ENCODE measurements around the gene ADGRA3. TPM values are rescaled to one million over a fixed set of nuclear protein-coding genes. Genes with fewer than 3 reads are reported as not detected.

ADGRA3 gene
- total RNA-seq, 4 donors from 2014 or later = 99.1 to 117 (median 109) TPM

- Histone ChIP-seq H3K4me3 (replicated peaks in 1 of 3) (no peak overlapping the region), H3K4me1 (peaks cover 23 to 26% of the 10 kb centered on the region in 2 donors), H3K27me3 (no peaks in the 10 kb centered on the region), H3K9me3 (no peaks in the 10 kb centered on the region), H3K27ac (no peak overlapping the region), H3K36me3 (no peaks in the 10 kb centered on the region)
- WGBS, 2 donors = 76 to 82% methylated on average over 5 of the region's 5 CpGs
- no peak for DNase-seq
- intact Hi-C loops (cut with DNase I) = no loop called here
- TF ChIP-seq CTCF (IDR thresholded peaks at IDR 0.05) (no peak), POLR2A (IDR thresholded peaks at IDR 0.05) (no peak)
Observed at GRCh38 chr4:22490718-22491315, 25.0 kb downstream of the ADGRA3 start.

- Histone ChIP-seq H3K4me1 (peaks cover 26 to 28% of the 10 kb centered on the region in 2 donors), H3K27me3 (no peaks in the 10 kb centered on the region), H3K9me3 (no peaks in the 10 kb centered on the region), H3K36me3 (no peaks in the 10 kb centered on the region), H3K27ac (no peak overlapping the region), H3K4me3 (replicated peaks in 1 of 3) (no peak overlapping the region)
- DNase-seq = no peak
- TF ChIP-seq CTCF (IDR thresholded peaks at IDR 0.05) (no peak), POLR2A (IDR thresholded peaks at IDR 0.05) (no peak)
- intact Hi-C loops (cut with DNase I) = no loop called here
- 76 to 96% methylated on average over 1 of the region's 1 CpG for WGBS, 2 donors
Observed at GRCh38 chr4:22488106-22488505, 27.8 kb downstream of the ADGRA3 start.

- intact Hi-C loops (cut with DNase I) = no loop called here
- Histone ChIP-seq H3K27me3 (no peaks in the 10 kb centered on the region), H3K36me3 (no peaks in the 10 kb centered on the region), H3K9me3 (no peaks in the 10 kb centered on the region), H3K4me3 (replicated peaks in 1 of 3) (no peak overlapping the region), H3K27ac (no peak overlapping the region), H3K4me1 (peaks cover 26 to 28% of the 10 kb centered on the region in 2 donors)
- no peak for DNase-seq
- TF ChIP-seq POLR2A (IDR thresholded peaks at IDR 0.05) = no peak
- WGBS, 2 donors = 63 to 67% methylated on average over 5 of the region's 5 CpGs
Observed at GRCh38 chr4:22487328-22487727, 28.5 kb downstream of the ADGRA3 start.

- DNase-seq = no peak
- peaks cover 23 to 27% of the 10 kb centered on the region in 2 donors for H3K4me1 ChIP-seq
- 78 to 82% methylated on average over 4 of the region's 4 CpGs for WGBS, 2 donors
- no peaks in the 10 kb centered on the region for H3K36me3 ChIP-seq
- no peak overlapping the region for H3K4me3 ChIP-seq (replicated peaks in 1 of 3)
- no peaks in the 10 kb centered on the region for H3K9me3 ChIP-seq
- no peak for TF ChIP-seq POLR2A (IDR thresholded peaks at IDR 0.05)
- no peak for TF ChIP-seq CTCF (IDR thresholded peaks at IDR 0.05)
- H3K27me3 ChIP-seq = no peaks in the 10 kb centered on the region
- no peak overlapping the region for H3K27ac ChIP-seq
- intact Hi-C loops (cut with DNase I) = no loop called here
Observed at GRCh38 chr4:22486276-22486675, 29.6 kb downstream of the ADGRA3 start.

- no peaks in the 10 kb centered on the region for H3K9me3 ChIP-seq
- no peaks in the 10 kb centered on the region for H3K36me3 ChIP-seq
- H3K27ac ChIP-seq = no peak overlapping the region
- no peak for DNase-seq
- intact Hi-C loops (cut with DNase I) = no loop called here
- H3K4me3 ChIP-seq (replicated peaks in 1 of 3) = no peak overlapping the region
- no peaks in the 10 kb centered on the region for H3K27me3 ChIP-seq
- WGBS, 2 donors = 74% methylated on average over 4 of the region's 4 CpGs
- no peak for TF ChIP-seq CTCF (IDR thresholded peaks at IDR 0.05)
- TF ChIP-seq POLR2A (IDR thresholded peaks at IDR 0.05) = no peak
- H3K4me1 ChIP-seq = peaks cover 23 to 28% of the 10 kb centered on the region in 2 donors
Observed at GRCh38 chr4:22485737-22486136, 30.1 kb downstream of the ADGRA3 start.

All from thyroid gland (tissue), 4 donors.